A549 (cell line): ENCODE results near the gene PTPRG. TPM values are rescaled to one million over a fixed set of nuclear protein-coding genes. Genes with fewer than 3 reads are reported as not detected.

Source experiments
- ATAC-seq, 2 experiments: fragments of 200-7000 bp in 1 of 2; fragments of >200 bp in 1 of 2; cut with Nextera tagmentation in 1 of 2; cut with Tn5 transposase in 1 of 2; 3 replicates each; pipeline versions ENCODE4 v1.8.0 to v1.9.1; 2018 to 2020; ENCODE audit warnings: mild to moderate bottlenecking in 1 of 2, moderate library complexity in 1 of 2
- CTCF ChIA-PET: fragments of 300-600 bp; sonication (Branson Sonifier 250); formaldehyde crosslinking; extraction: SDS; loops from one replicate; lab custom pipeline; 2021; ENCODE audit warnings: antibody characterized with exemption, inconsistent platforms; lab: Yijun Ruan, JAX
- POLR2A ChIA-PET: fragments of 350-600 bp; formaldehyde crosslinking; extraction: SDS; loops from one replicate; lab custom pipeline; 2021; ENCODE audit warnings: antibody characterized with exemption, inconsistent platforms; lab: Yijun Ruan, JAX
- DNase-seq, 2 experiments: peaks; one replicate each; pipeline versions ENCODE4 v3.0.0 to v3.0.0-alpha.2; 2011 to 2016; ENCODE audit warnings: low read depth in 1 of 2, low spot score in 1 of 2
- FAIRE-seq: peaks from 2 replicates; lab custom pipeline; 2011; peaks lifted over from hg19 to GRCh38; lab: Jason Lieb, UNC
- H3K27ac ChIP-seq, 2 experiments: fragments of >200 bp; sonication (Bioruptor Twin); formaldehyde crosslinking; 3 replicates each; pipeline ENCODE4 v1.5.1; 2016 to 2017
- H3K4me1 ChIP-seq: fragments of >200 bp; sonication (Bioruptor Twin); formaldehyde crosslinking; 3 replicates; pipeline ENCODE4 v1.6.1; 2016
- H3K4me2 ChIP-seq: fragments of >200 bp; sonication (Bioruptor Twin); formaldehyde crosslinking; 3 replicates; pipeline ENCODE4 v1.6.1; 2016
- H3K4me3 ChIP-seq: fragments of >200 bp; sonication (Bioruptor Twin); formaldehyde crosslinking; 3 replicates; pipeline ENCODE4 v1.5.1; 2016
- H3K9me3 ChIP-seq: fragments of >200 bp; sonication (Bioruptor Twin); formaldehyde crosslinking; 3 replicates; pipeline ENCODE4 v1.6.1; 2016
- ATOH8 ChIP-seq: fragments of 250-450 bp; sonication (Bioruptor Pico); IDR thresholded peaks from 2 replicates; pipeline ENCODE4 v1.5.0; 2020; ENCODE audit warnings: low read depth, mild to moderate bottlenecking, moderate library complexity
- CTCF ChIP-seq: fragments of >200 bp; sonication (Bioruptor Twin); formaldehyde crosslinking; IDR thresholded peaks from 3 replicates; pipeline ENCODE4 v1.5.1; 2016
- ELK1 ChIP-seq: fragments of 150-350 bp; IDR thresholded peaks from 2 replicates; pipeline ENCODE4 v1.6.1; 2014; ENCODE audit warnings: low read depth, mild to moderate bottlenecking, low read length
- FOSB ChIP-seq: fragments of 250-450 bp; sonication (Bioruptor Pico); IDR thresholded peaks from 2 replicates; pipeline ENCODE4 v1.5.0; 2020; ENCODE audit warnings: mild to moderate bottlenecking, moderate library complexity
- HES2 ChIP-seq: fragments of >200 bp; sonication (Bioruptor Twin); formaldehyde crosslinking; IDR thresholded peaks from 2 replicates; pipeline ENCODE4 v1.6.1; 2016
- HMGXB4 ChIP-seq: fragments of 250-450 bp; sonication (Bioruptor Pico); IDR thresholded peaks from 2 replicates; pipeline ENCODE4 v1.5.0; 2021; ENCODE audit warnings: mild to moderate bottlenecking, moderate library complexity, borderline replicate concordance
- HOXA7 ChIP-seq: fragments of 250-450 bp; sonication (Bioruptor Pico); IDR thresholded peaks from 2 replicates; pipeline ENCODE4 v1.5.0; 2020; ENCODE audit warnings: mild to moderate bottlenecking, moderate library complexity
- HOXB5 ChIP-seq: fragments of 250-450 bp; sonication (Bioruptor Pico); IDR thresholded peaks from 2 replicates; pipeline ENCODE4 v1.5.0; 2020; ENCODE audit warnings: mild to moderate bottlenecking, moderate library complexity
- JUN ChIP-seq, 2 experiments: fragments of >200 bp; sonication (Bioruptor Twin); formaldehyde crosslinking; IDR thresholded peaks; 2 replicates in 1 of 2; 3 replicates in 1 of 2; pipeline ENCODE4 v1.6.1; 2016 to 2017
- KDM1A ChIP-seq: fragments of 200-600 bp; sonication (generic); IDR thresholded peaks from 2 replicates; pipeline ENCODE4 v1.6.1; 2016; ENCODE audit warnings: low read depth, mild to moderate bottlenecking
- MAFK ChIP-seq: fragments of 450-650 bp; IDR thresholded peaks from 2 replicates; pipeline ENCODE4 v1.6.1; 2014; ENCODE audit not compliant: partially characterized antibody
- MAX ChIP-seq: IDR thresholded peaks from 2 replicates; pipeline ENCODE4 v1.6.1; 2012
- NFE2L2 ChIP-seq: fragments of 150-350 bp; conservative IDR thresholded peaks from 2 replicates; pipeline ENCODE4 v1.6.1; 2014; ENCODE audit warnings: low read length
- POLR2AphosphoS2 ChIP-seq: conservative IDR thresholded peaks from 2 replicates; pipeline ENCODE4 v1.6.1; 2012; ENCODE audit warnings: low read length, improper control_type of control experiment, inconsistent platforms
- RARB ChIP-seq: fragments of 250-450 bp; sonication (Bioruptor Pico); IDR thresholded peaks from 2 replicates; pipeline ENCODE4 v1.8.0; 2021; ENCODE audit warnings: mild to moderate bottlenecking, moderate library complexity
- RCOR1 ChIP-seq: fragments of 150-350 bp; IDR thresholded peaks from 2 replicates; pipeline ENCODE4 v1.6.1; 2014; ENCODE audit warnings: antibody characterized with exemption, low read length, low read depth
- SREBF2 ChIP-seq: fragments of 450-650 bp; IDR thresholded peaks from 2 replicates; pipeline ENCODE4 v1.6.1; 2014; ENCODE audit warnings: mild to moderate bottlenecking, moderate library complexity
- TFCP2L1 ChIP-seq: fragments of 250-450 bp; sonication (Bioruptor Pico); IDR thresholded peaks from 2 replicates; pipeline ENCODE4 v1.5.0; 2021; ENCODE audit warnings: mild to moderate bottlenecking
- USF2 ChIP-seq: fragments of 450-650 bp; IDR thresholded peaks from 2 replicates; pipeline ENCODE4 v1.6.1; 2014; ENCODE audit warnings: antibody characterized with exemption
- ZC3H11A ChIP-seq: fragments of 450-650 bp; IDR thresholded peaks from 2 replicates; pipeline ENCODE4 v1.6.1; 2014; ENCODE audit warnings: antibody characterized with exemption, mild to moderate bottlenecking
- WGBS: methylation state at CpG from one replicate; pipeline ENCODE4 v1.1.6; 2017; ENCODE audit errors: missing lambda C conversion rate; 5-methylcytosine and 5-hydroxymethylcytosine counted together
- polyA plus RNA-seq, 4 experiments: library from polyadenylated mRNA; depleted of rRNA in 3 of 4; stranded (reverse); fragments of >200 nt; fragmentation: RNase III in 1 of 4; extraction: RNeasy Plus Mini Kit Qiagen cat#74134 plus additional on column Dnase treatment in 1 of 4; gene quantifications; 2 replicates in 3 of 4; 3 replicates in 1 of 4; pipeline ENCODE4 v1.2.3, GENCODE V29; 2011 to 2017

PTPRG gene
- polyA plus RNA-seq, 2 of the 4 experiments (the other 2 are of a cell fraction), result 4.5 to 4.8 TPM

GRCh38 chr3:61844346-61844745, 283.0 kb downstream of the PTPRG start:
- DNase-seq (no peak), ATAC-seq (no peak), FAIRE-seq (no peak)
- H3K4me2 ChIP-seq, result no peak overlapping the region
- no peak overlapping the region for H3K4me3 ChIP-seq
- H3K4me1 ChIP-seq, result no peaks in the 10 kb centered on the region
- ChIA-PET POLR2A (no interaction called here), CTCF (interaction anchor here (0.7 kb wide), 1 partner anchor 162 kb away, joined by 3 read pairs; no protein-coding TSS in a partner anchor)
- WGBS, result 64% methylated on average over 5 of the region's 5 CpGs
- TF ChIP-seq SREBF2 (no peak), HES2 (no peak), HMGXB4 (CRISPR knock-in tag) (no peak), JUN (IDR thresholded peaks at IDR 0.05) (no peak), CTCF (no peak), POLR2AphosphoS2 (no peak), RARB (CRISPR knock-in tag) (no peak), ELK1 (no peak)
- H3K9me3 ChIP-seq, result no peaks in the 10 kb centered on the region
- H3K27ac ChIP-seq, result no peak overlapping the region

GRCh38 chr3:61846488-61846887, 285.1 kb downstream of the PTPRG start:
- no peak for ATAC-seq
- POLR2A ChIA-PET, result no interaction called here
- TF ChIP-seq MAX (no peak), MAFK (no peak), KDM1A (no peak)
- Histone ChIP-seq H3K27ac (no peak overlapping the region), H3K4me2 (no peak overlapping the region), H3K4me3 (no peak overlapping the region), H3K9me3 (no peaks in the 10 kb centered on the region), H3K4me1 (no peaks in the 10 kb centered on the region)
- CTCF ChIA-PET, result no interaction called here
- FAIRE-seq, result no peak
- WGBS, result 45% methylated on average over 2 of the region's 2 CpGs
- DNase-seq, result no peak

GRCh38 chr3:61847784-61848462, 286.6 kb downstream of the PTPRG start:
- DNase-seq (no peak), FAIRE-seq (no peak)
- no peak overlapping the region for H3K4me3 ChIP-seq

GRCh38 chr3:61848885-61849284, 287.5 kb downstream of the PTPRG start:
- Histone ChIP-seq H3K4me1 (no peaks in the 10 kb centered on the region), H3K4me3 (no peak overlapping the region), H3K27ac (no peak overlapping the region), H3K9me3 (no peaks in the 10 kb centered on the region), H3K4me2 (no peak overlapping the region)
- ChIA-PET POLR2A (no interaction called here), CTCF (no interaction called here)
- WGBS, result 28% methylated on average over 3 of the region's 3 CpGs
- DNase-seq (no peak), ATAC-seq (no peak), FAIRE-seq (no peak)
- TF ChIP-seq KDM1A (no peak), ATOH8 (CRISPR knock-in tag) (no peak), HOXB5 (CRISPR knock-in tag) (no peak), MAX (no peak), SREBF2 (no peak), ZC3H11A (no peak), USF2 (no peak), RARB (CRISPR knock-in tag) (no peak), NFE2L2 (no peak), FOSB (CRISPR knock-in tag) (no peak), HMGXB4 (CRISPR knock-in tag) (no peak), RCOR1 (no peak), TFCP2L1 (CRISPR knock-in tag) (no peak)

More at GRCh38 chr3:61847784-61848462, 286.6 kb downstream of the PTPRG start:
- TF ChIP-seq HOXA7 (CRISPR knock-in tag), result no peak
- no peak for ATAC-seq
- POLR2A ChIA-PET, result no interaction called here
- CTCF ChIA-PET, result no interaction called here
- H3K9me3 ChIP-seq, result no peaks in the 10 kb centered on the region
- no peak overlapping the region for H3K4me2 ChIP-seq
- H3K27ac ChIP-seq, result no peak overlapping the region
- WGBS, result 50% methylated on average over 7 of the region's 7 CpGs
- no peaks in the 10 kb centered on the region for H3K4me1 ChIP-seq
